Measurements from ENCODE around the gene NR1D1.

Gene NR1D1

DNA sequence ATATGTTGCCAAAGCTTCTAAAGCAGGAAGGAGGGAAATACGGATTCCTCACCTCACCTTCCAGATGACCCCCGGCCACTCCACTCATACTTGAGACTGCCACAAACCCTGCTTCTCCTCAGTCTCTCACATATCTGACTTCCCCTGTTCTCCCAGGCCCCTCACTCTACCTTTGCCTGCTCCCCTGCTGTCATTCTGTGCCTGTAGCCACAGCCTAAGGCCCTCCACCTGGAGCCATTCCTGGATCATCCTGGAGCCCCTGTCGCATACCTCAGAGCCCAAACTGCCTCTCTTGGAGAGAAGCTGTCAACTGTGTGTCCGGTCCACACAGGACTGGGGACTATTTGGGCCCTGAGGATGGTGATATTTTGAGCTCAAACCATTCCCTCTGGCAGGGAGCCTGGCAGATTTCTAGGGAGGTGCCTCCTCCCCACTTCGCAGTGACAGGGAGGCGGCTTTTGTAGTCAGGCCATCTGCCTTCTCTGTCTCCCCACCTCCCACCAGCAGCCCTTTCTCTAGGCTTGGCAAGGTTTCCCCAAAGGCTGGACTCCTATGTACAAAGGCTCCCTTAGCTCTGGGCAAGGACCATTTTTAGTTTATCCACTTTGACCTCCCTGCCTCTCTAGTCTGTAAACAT is 43.9 kb downstream of the NR1D1 start:
- no peaks in the 10 kb centered on the region for H3K27me3 ChIP-seq (ENCODE audit: insufficient read depth, poor library complexity, severe bottlenecking)
- no peak for DNase-seq (ENCODE audit: low read depth in 1 of 2, low spot score in 1 of 2)
- TF ChIP-seq, protein P1, sequence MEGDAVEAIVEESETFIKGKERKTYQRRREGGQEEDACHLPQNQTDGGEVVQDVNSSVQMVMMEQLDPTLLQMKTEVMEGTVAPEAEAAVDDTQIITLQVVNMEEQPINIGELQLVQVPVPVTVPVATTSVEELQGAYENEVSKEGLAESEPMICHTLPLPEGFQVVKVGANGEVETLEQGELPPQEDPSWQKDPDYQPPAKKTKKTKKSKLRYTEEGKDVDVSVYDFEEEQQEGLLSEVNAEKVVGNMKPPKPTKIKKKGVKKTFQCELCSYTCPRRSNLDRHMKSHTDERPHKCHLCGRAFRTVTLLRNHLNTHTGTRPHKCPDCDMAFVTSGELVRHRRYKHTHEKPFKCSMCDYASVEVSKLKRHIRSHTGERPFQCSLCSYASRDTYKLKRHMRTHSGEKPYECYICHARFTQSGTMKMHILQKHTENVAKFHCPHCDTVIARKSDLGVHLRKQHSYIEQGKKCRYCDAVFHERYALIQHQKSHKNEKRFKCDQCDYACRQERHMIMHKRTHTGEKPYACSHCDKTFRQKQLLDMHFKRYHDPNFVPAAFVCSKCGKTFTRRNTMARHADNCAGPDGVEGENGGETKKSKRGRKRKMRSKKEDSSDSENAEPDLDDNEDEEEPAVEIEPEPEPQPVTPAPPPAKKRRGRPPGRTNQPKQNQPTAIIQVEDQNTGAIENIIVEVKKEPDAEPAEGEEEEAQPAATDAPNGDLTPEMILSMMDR (IDR thresholded peaks at IDR 0.05; ENCODE audit: insufficient read depth, low read length), result no peak
- H3K27ac ChIP-seq (replicated peaks), result no peak overlapping the region
- no peak overlapping the region for H3K4me3 ChIP-seq (replicated peaks; ENCODE audit: insufficient read depth, low read length)

All from HL-60 (cell line).